HS-27A (cell line): ENCODE results near the gene DOK5.

Experiments used
- DNase-seq: peaks from one replicate; pipeline ENCODE4 v3.0.0-alpha.2; 2012; ENCODE audit warnings: low read depth, missing footprints

Gene DOK5

GRCh38 chr20:54560357-54560756, 85.0 kb downstream of the DOK5 start:
- no peak for DNase-seq

- DNase-seq, result no peak
Measured at GRCh38 chr20:54565255-54565654, 89.9 kb downstream of the DOK5 start.

GRCh38 chr20:54566031-54566688, 90.8 kb downstream of the DOK5 start:
- no peak for DNase-seq

GRCh38 chr20:54570561-54570960, 95.2 kb downstream of the DOK5 start:
- no peak for DNase-seq

GRCh38 chr20:54572665-54573435, 97.5 kb downstream of the DOK5 start:
- no peak for DNase-seq

GRCh38 chr20:54573838-54574237, 98.4 kb downstream of the DOK5 start:
- no peak for DNase-seq

GRCh38 chr20:54576518-54576917, 101.1 kb downstream of the DOK5 start:
- no peak for DNase-seq

GRCh38 chr20:54577637-54578036, 102.2 kb downstream of the DOK5 start:
- no peak for DNase-seq

GRCh38 chr20:54585217-54585616, 109.8 kb downstream of the DOK5 start:
- DNase-seq, result no peak

- DNase-seq, result no peak
Measured at GRCh38 chr20:54587408-54587807, 112.0 kb downstream of the DOK5 start.

GRCh38 chr20:54589402-54590030, 114.1 kb downstream of the DOK5 start:
- no peak for DNase-seq

GRCh38 chr20:54590856-54591255, 115.5 kb downstream of the DOK5 start:
- no peak for DNase-seq

GRCh38 chr20:54596651-54597050, 121.3 kb downstream of the DOK5 start:
- no peak for DNase-seq

- DNase-seq, result no peak
Measured at GRCh38 chr20:54598352-54598751, 123.0 kb downstream of the DOK5 start.

GRCh38 chr20:54600634-54601033, 125.2 kb downstream of the DOK5 start:
- no peak for DNase-seq

- DNase-seq, result no peak
Measured at GRCh38 chr20:54601831-54602515, 126.6 kb downstream of the DOK5 start.

GRCh38 chr20:54605319-54605718, 129.9 kb downstream of the DOK5 start:
- no peak for DNase-seq

- no peak for DNase-seq
Measured at GRCh38 chr20:54606380-54606779, 131.0 kb downstream of the DOK5 start.

GRCh38 chr20:54608039-54608745, 132.8 kb downstream of the DOK5 start:
- no peak for DNase-seq

GRCh38 chr20:54608943-54609342, 133.6 kb downstream of the DOK5 start:
- DNase-seq, result no peak

- no peak for DNase-seq
Measured at GRCh38 chr20:54611708-54612412, 136.5 kb downstream of the DOK5 start.
